GM10248 (cell line): ENCODE results near the gene HPGD.

Source experiments
- CTCF ChIA-PET: fragments of 300-600 bp; sonication (Branson Sonifier 250); formaldehyde crosslinking; extraction: SDS; loops from one replicate; lab custom pipeline; 2021; ENCODE audit warnings: antibody characterized with exemption; lab: Yijun Ruan, JAX
- POLR2A ChIA-PET: fragments of 350-650 bp; sonication (Branson Sonifier 250); formaldehyde crosslinking; extraction: SDS; loops from one replicate; lab custom pipeline; 2020; ENCODE audit warnings: antibody characterized with exemption; lab: Yijun Ruan, JAX
- DNase-seq: peaks from one replicate; pipeline ENCODE4 v3.0.0; 2012; ENCODE audit errors: extremely low spot score
- CTCF ChIP-seq: IDR thresholded peaks from 2 replicates; pipeline ENCODE4 v1.5.1; 2012; ENCODE audit warnings: mild to moderate bottlenecking, low read depth; ENCODE audit errors: extremely low read depth, missing control alignments, control extremely low read depth

Gene HPGD

GRCh38 chr4:174451718-174452296 lies 70.5 kb downstream of the HPGD start:
- no peak for TF ChIP-seq CTCF
- DNase-seq, result no peak
- CTCF ChIA-PET, result no interaction called here
- POLR2A ChIA-PET, result no interaction called here

- ChIA-PET POLR2A (no interaction called here), CTCF (no interaction called here)
- TF ChIP-seq CTCF, result no peak
- DNase-seq, result no peak
Observed at GRCh38 chr4:174450786-174451125, 71.5 kb downstream of the HPGD start.

GRCh38 chr4:174449944-174450785 lies 72.1 kb downstream of the HPGD start:
- ChIA-PET CTCF (no interaction called here), POLR2A (interaction anchor here (0.5 kb wide), 1 partner anchor 42 kb away, joined by 4 read pairs; no protein-coding TSS in a partner anchor)
- no peak for DNase-seq
- TF ChIP-seq CTCF, result no peak

- CTCF ChIA-PET, result no interaction called here
- POLR2A ChIA-PET, result no interaction called here
- DNase-seq, result no peak
- no peak for TF ChIP-seq CTCF
Observed at GRCh38 chr4:174449152-174449551, 73.1 kb downstream of the HPGD start.

GRCh38 chr4:174444390-174444789 lies 77.9 kb downstream of the HPGD start:
- ChIA-PET CTCF (interaction anchor here (1.1 to 2.2 kb wide), 4 partner anchors 10 to 25 kb away, joined by 3 to 10 read pairs (median 6); no protein-coding TSS in a partner anchor), POLR2A (no interaction called here)
- no peak for DNase-seq

More at GRCh38 chr4:174444390-174444789, 77.9 kb downstream of the HPGD start:
- no peak for TF ChIP-seq CTCF
